Measurements from ENCODE around the gene PLPP1.

Gene PLPP1
- total RNA-seq: 1.8 to 26.7 (median 9.2) reads per million in 9 experiments

DNA sequence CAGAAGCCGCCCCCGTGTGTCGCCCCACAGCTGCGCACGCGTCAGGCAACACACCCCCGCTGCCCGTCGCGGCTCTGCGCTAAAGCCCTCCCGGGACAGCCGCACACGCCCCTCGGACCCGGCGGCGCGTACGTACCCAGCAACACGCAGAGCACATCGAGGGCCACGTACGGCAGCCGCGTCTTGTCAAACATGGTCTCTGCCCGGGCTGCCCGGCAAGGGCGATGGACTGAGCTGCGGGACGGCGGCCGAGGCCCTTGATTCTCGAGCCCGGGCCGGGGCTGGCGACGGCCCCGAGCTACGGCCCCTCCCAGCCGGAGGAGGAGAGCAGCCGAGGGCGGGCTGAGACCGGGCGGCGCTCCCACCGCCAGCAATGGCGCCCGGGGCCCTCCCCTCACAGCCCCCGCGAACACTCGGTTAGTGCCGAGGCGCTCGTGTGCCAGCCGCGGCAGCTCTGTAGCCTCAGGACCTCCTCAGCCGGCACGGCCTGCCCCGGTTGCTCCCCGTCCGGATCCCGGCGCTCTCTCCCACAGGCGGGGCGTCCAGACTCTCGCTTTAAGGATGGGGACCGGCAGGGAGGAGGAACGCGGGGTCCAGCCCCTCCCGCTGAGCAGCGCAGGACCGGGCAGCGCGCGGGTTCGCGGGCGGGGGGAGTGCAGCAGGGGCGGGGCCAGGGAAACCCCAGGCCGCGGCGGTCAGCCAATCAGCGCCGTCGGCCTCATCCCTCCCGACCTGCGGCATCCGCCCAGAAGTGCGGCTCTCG, at the start of gene PLPP1:
Gene PLPP1 (minus strand): TSS at position 529 of the 763 bp plus-strand sequence. CDS start 335 bp downstream, at position 194.
- Mint-ChIP-seq H3K27me3 (peaks cover 0 to 5% of the 10 kb centered on the region in 2 donors), H3K27ac (peak within 1 kb of the TSS; percentile 85 to 87), H3K36me3 (ENCODE audit: insufficient read depth) (peaks cover 3% of the 10 kb centered on the region), H3K4me1 (ENCODE audit: low read depth in 2 of 2) (peaks cover 12 to 14% of the 10 kb centered on the region in 2 donors), H3K9me3 (no peaks in the 10 kb centered on the region), H3K4me3 (peak within 1 kb of the TSS; percentile 89 to 93)
- ATAC-seq (replicated peaks): peak; percentile 79
- DNase-seq: peak; percentile 79 to 80 (median 80)

DNA sequence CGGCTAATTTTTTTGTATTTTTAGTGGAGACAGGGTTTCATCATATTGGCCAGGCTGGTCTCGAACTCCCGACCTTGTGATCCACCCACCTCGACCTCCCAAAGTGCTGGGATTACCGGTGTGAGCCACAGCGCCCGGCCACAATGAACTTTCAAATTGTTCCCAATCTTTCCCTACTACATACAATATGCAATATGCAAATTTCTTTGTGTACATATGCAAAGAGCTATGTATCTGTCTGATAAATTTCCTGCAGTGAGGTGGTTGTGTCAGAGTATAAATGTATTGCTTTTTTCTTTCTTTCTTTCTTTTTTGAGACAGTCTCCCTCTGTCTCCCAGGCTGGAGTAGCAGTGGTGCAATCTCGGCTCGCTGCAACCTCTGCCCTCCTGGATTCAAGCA, 48.8 kb upstream of the PLPP1 start:
- Mint-ChIP-seq H3K27ac (no peak overlapping the region), H3K4me1 (ENCODE audit: low read depth in 2 of 2) (peaks cover 0 to 1% of the 10 kb centered on the region in 2 donors)

DNA sequence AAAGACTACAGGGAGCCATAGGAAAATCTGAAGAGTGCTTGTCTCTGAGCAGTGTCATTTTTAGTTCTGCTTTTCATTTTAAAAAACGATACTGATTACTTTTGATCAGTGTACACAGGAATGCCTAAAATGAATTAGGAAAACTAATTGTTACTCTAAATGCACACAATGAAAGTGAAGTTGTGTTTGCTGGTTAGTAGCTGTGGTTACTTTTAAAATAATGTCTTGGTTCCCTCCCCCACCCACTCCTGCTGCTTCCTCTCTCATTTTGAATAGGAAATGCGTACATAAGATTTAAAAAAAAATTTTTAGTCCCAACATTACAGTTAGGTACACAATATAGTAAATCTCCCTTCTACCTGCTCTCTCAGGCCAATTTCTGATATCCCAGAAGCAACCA, 47.5 kb upstream of the PLPP1 start:
- Mint-ChIP-seq H3K27me3 (no peaks in the 10 kb centered on the region), H3K4me1 (ENCODE audit: low read depth in 2 of 2) (peaks cover 0 to 1% of the 10 kb centered on the region in 2 donors), H3K36me3 (ENCODE audit: insufficient read depth) (peaks cover 2% of the 10 kb centered on the region), H3K27ac (peak overlapping the region in 1 of 2 donors; percentile 63), H3K9me3 (no peaks in the 10 kb centered on the region), H3K4me3 (no peak overlapping the region)
- ATAC-seq (replicated peaks): no peak
- no peak for DNase-seq

More for the DNA sequence above, 48.8 kb upstream of the PLPP1 start:
- Mint-ChIP-seq H3K9me3 (no peaks in the 10 kb centered on the region), H3K4me3 (no peak overlapping the region), H3K27me3 (no peaks in the 10 kb centered on the region), H3K36me3 (ENCODE audit: insufficient read depth) (peaks cover 2% of the 10 kb centered on the region)
- DNase-seq (no peak), ATAC-seq (replicated peaks) (no peak)

GRCh38 chr5:55580042-55580441, 45.3 kb upstream of the PLPP1 start:
- Mint-ChIP-seq H3K9me3 (no peaks in the 10 kb centered on the region), H3K4me1 (ENCODE audit: low read depth in 2 of 2) (peaks cover 0 to 1% of the 10 kb centered on the region in 2 donors), H3K36me3 (ENCODE audit: insufficient read depth) (peaks cover 2% of the 10 kb centered on the region), H3K4me3 (no peak overlapping the region), H3K27ac (no peak overlapping the region), H3K27me3 (peaks cover 0 to 5% of the 10 kb centered on the region in 2 donors)
- ATAC-seq (replicated peaks) (no peak), DNase-seq (no peak)

- no peak for ATAC-seq (replicated peaks)
- H3K4me3 Mint-ChIP-seq: no peak overlapping the region
- no peaks in the 10 kb centered on the region for H3K9me3 Mint-ChIP-seq
- H3K36me3 Mint-ChIP-seq (ENCODE audit: insufficient read depth): peaks cover 2% of the 10 kb centered on the region
- H3K4me1 Mint-ChIP-seq (ENCODE audit: low read depth in 2 of 2): peaks cover 0 to 1% of the 10 kb centered on the region in 2 donors
- DNase-seq: no peak
- H3K27ac Mint-ChIP-seq: no peak overlapping the region
- H3K27me3 Mint-ChIP-seq: peaks cover 0 to 5% of the 10 kb centered on the region in 2 donors
Observed at GRCh38 chr5:55578771-55579170, 44.0 kb upstream of the PLPP1 start.

DNA sequence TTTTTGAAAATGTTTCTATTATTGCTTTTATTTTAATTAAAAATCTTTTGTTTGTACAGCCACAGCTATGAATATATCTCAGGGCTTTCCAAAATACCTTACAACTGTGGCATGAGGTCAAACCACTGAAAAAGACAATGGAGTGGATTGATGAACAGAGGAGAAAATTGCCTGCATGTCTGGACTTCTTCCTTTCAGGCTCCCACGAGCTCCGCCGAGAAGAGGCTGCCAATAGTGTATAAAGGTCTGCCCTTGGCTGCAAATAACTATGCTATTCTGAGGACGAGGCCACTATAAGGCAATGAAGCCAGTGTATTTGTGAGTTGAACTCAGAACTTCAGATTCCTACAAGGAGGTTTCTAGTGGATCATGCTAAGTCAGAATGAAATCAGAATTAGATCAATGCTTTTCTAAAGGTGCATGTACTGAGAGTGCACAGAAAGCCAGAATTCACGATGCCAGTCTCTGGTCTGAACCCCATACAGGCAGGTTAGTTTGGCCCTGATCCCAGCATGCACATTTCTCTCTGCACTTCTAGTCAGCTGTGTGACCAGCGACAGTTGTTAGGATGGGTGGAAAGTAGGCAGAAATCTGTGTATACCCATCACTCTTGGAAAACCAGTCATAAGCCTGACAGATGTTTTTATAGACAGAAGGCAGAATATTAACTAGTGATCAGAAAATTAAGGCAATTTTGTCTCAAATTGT, 42.7 kb upstream of the PLPP1 start:
- no peak overlapping the region for H3K4me3 Mint-ChIP-seq
- DNase-seq (no peak), ATAC-seq (replicated peaks) (no peak)
- peaks cover 0 to 1% of the 10 kb centered on the region in 2 donors for H3K4me1 Mint-ChIP-seq (ENCODE audit: low read depth in 2 of 2)
- H3K9me3 Mint-ChIP-seq: no peaks in the 10 kb centered on the region
- peaks cover 0 to 5% of the 10 kb centered on the region in 2 donors for H3K27me3 Mint-ChIP-seq
- H3K36me3 Mint-ChIP-seq (ENCODE audit: insufficient read depth): peaks cover 3% of the 10 kb centered on the region
- H3K27ac Mint-ChIP-seq: no peak overlapping the region

- no peak for DNase-seq
- H3K27me3 Mint-ChIP-seq: peaks cover 0 to 5% of the 10 kb centered on the region in 2 donors
- no peaks in the 10 kb centered on the region for H3K4me1 Mint-ChIP-seq (ENCODE audit: low read depth in 2 of 2)
- no peak overlapping the region for H3K4me3 Mint-ChIP-seq
- no peak overlapping the region for H3K27ac Mint-ChIP-seq
- H3K36me3 Mint-ChIP-seq (ENCODE audit: insufficient read depth): peaks cover 5% of the 10 kb centered on the region
- ATAC-seq (replicated peaks): no peak
- no peaks in the 10 kb centered on the region for H3K9me3 Mint-ChIP-seq
Observed at GRCh38 chr5:55576661-55577060, 41.9 kb upstream of the PLPP1 start.

DNA sequence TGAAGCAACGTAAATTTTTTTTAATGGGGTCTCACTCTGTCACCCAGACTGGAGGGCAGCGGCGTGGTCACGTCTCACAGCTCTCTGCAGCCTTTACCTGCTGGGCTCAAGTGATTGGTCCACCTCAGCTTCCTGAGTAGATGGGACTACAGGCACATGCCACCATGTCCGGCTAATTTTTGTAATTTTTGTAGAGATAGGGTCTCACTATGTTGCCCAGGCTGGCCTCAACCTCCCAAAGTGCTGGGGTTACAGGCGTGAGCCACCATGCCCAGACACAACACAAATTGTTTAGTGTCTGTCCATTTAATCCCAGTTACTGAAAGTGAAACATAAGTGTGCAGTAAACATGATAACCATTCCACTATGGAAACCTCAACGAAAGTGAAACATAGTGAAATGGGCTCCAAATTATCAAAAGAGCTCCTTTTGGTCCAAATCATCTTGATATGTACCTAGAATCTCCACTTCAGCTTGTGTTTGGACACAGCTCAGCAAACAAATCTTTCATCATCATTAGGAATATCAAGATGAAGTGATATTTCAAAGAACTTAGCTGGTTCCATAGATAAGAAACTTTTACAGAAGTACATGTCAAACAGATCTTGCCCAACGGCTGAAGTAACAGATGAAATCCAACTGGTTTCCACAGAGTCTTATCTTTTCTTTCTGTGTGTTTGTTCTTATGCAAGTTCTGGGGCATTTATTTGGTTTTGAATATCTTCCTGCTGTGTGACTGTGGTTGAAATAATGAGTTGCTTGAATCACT, 41.2 kb upstream of the PLPP1 start:
- no peak for ATAC-seq (replicated peaks)
- Mint-ChIP-seq H3K27ac (no peak overlapping the region), H3K36me3 (ENCODE audit: insufficient read depth) (peaks cover 5% of the 10 kb centered on the region), H3K9me3 (no peaks in the 10 kb centered on the region), H3K4me3 (no peak overlapping the region), H3K27me3 (peaks cover 0 to 5% of the 10 kb centered on the region in 2 donors), H3K4me1 (ENCODE audit: low read depth in 2 of 2) (no peaks in the 10 kb centered on the region)
- DNase-seq: no peak

- peaks cover 0 to 5% of the 10 kb centered on the region in 2 donors for H3K27me3 Mint-ChIP-seq
- H3K4me1 Mint-ChIP-seq (ENCODE audit: low read depth in 2 of 2): no peaks in the 10 kb centered on the region
- no peaks in the 10 kb centered on the region for H3K9me3 Mint-ChIP-seq
- H3K27ac Mint-ChIP-seq: no peak overlapping the region
- ATAC-seq (replicated peaks) (no peak), DNase-seq (no peak)
- peaks cover 3% of the 10 kb centered on the region for H3K36me3 Mint-ChIP-seq (ENCODE audit: insufficient read depth)
- no peak overlapping the region for H3K4me3 Mint-ChIP-seq
Observed at GRCh38 chr5:55572600-55572999, 37.8 kb upstream of the PLPP1 start.

GRCh38 chr5:55572020-55572419, 37.3 kb upstream of the PLPP1 start:
- ATAC-seq (replicated peaks): no peak
- peaks cover 3% of the 10 kb centered on the region for H3K36me3 Mint-ChIP-seq (ENCODE audit: insufficient read depth)
- H3K9me3 Mint-ChIP-seq: no peaks in the 10 kb centered on the region
- H3K4me3 Mint-ChIP-seq: no peak overlapping the region
- no peak for DNase-seq
- H3K27me3 Mint-ChIP-seq: peaks cover 0 to 5% of the 10 kb centered on the region in 2 donors
- no peaks in the 10 kb centered on the region for H3K4me1 Mint-ChIP-seq (ENCODE audit: low read depth in 2 of 2)
- no peak overlapping the region for H3K27ac Mint-ChIP-seq

- Mint-ChIP-seq H3K27me3 (no peaks in the 10 kb centered on the region), H3K27ac (no peak overlapping the region), H3K36me3 (ENCODE audit: insufficient read depth) (peaks cover 3% of the 10 kb centered on the region), H3K9me3 (no peaks in the 10 kb centered on the region), H3K4me3 (no peak overlapping the region), H3K4me1 (ENCODE audit: low read depth in 2 of 2) (no peaks in the 10 kb centered on the region)
- DNase-seq: no peak
- ATAC-seq (replicated peaks): no peak
Observed at GRCh38 chr5:55570570-55570969, 35.8 kb upstream of the PLPP1 start.

DNA sequence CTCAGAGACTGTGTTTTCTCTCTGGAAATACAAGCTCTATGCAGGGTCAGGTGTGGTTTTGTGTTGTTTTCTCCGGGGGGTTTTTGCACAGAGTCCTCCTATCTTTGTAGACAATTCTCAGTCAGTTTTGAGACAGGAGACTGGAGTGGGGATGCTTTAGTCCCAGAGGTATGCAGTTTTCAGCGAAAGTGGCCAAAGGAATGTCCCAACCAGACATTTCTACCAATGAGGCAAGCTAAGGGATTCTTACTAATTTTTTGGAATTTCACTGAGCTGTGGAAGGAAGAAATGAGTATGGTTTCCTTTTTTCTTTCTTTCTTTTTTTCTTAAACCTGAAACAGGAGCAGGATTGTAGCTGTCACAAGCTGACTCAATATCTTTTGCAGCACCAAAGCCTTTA, 35.3 kb upstream of the PLPP1 start:
- Mint-ChIP-seq H3K4me3 (no peak overlapping the region), H3K36me3 (ENCODE audit: insufficient read depth) (peaks cover 3% of the 10 kb centered on the region), H3K4me1 (ENCODE audit: low read depth in 2 of 2) (no peaks in the 10 kb centered on the region), H3K27me3 (no peaks in the 10 kb centered on the region), H3K9me3 (no peaks in the 10 kb centered on the region), H3K27ac (no peak overlapping the region)
- ATAC-seq (replicated peaks) (no peak), DNase-seq (no peak)

- no peaks in the 10 kb centered on the region for H3K27me3 Mint-ChIP-seq
- ATAC-seq (replicated peaks): no peak
- no peaks in the 10 kb centered on the region for H3K4me1 Mint-ChIP-seq (ENCODE audit: low read depth in 2 of 2)
- peaks cover 3% of the 10 kb centered on the region for H3K36me3 Mint-ChIP-seq (ENCODE audit: insufficient read depth)
- no peak overlapping the region for H3K27ac Mint-ChIP-seq
- H3K9me3 Mint-ChIP-seq: no peaks in the 10 kb centered on the region
- DNase-seq: no peak
- H3K4me3 Mint-ChIP-seq: no peak overlapping the region
Observed at GRCh38 chr5:55569513-55569865, 34.7 kb upstream of the PLPP1 start.
